ENCODE data around the gene WNT8B. TPM values are rescaled to one million over a fixed set of nuclear protein-coding genes. Genes with fewer than 3 reads are reported as not detected.

WNT8B gene
- polyA plus RNA-seq, 1 donor (not counting 4 experiments of a cell fraction or from before 2014, with no cell fraction given), result not detected

GRCh38 chr10:100433253-100434240 lies 29.3 kb upstream of the WNT8B start:
- FAIRE-seq, result peak; percentile 89
- no peak overlapping the region for H3K4me3 ChIP-seq (ENCODE audit: control insufficient read depth in 2 of 3, extremely low read depth in 1 of 3, insufficient read depth in 2 of 3, low read depth in 1 of 3, low read length in 3 of 3)
- H3K9me3 ChIP-seq (ENCODE audit: control insufficient read depth, low read depth, low read length), result no peaks in the 10 kb centered on the region
- dilution Hi-C loops (cut with MboI; ENCODE audit: extremely low pct_ligation_motif_present, low sequenced_read_pairs), result loop anchor here (25.0 kb wide), 1 partner anchor 96 kb away; the partner anchor contains the start of genes PKD2L1 and SCD
- H2AFZ ChIP-seq (ENCODE audit: control insufficient read depth, low read length), result peak overlapping the region; percentile 47
- H3K4me2 ChIP-seq (ENCODE audit: control insufficient read depth, extremely low read depth, insufficient read depth, low read depth, low read length), result peak overlapping the region; percentile 50
- no peak overlapping the region for H3K9ac ChIP-seq (ENCODE audit: control insufficient read depth, extremely low read depth, insufficient read depth, low read length)
- H3K9me1 ChIP-seq (ENCODE audit: control insufficient read depth, extremely low read depth, insufficient read depth, low read length), result no peaks in the 10 kb centered on the region
- DNase-seq (ENCODE audit: low read depth, low spot score), result peak; percentile 79
- no peaks in the 10 kb centered on the region for H4K20me1 ChIP-seq (ENCODE audit: control insufficient read depth, extremely low read depth, insufficient read depth, low read length)
- TF ChIP-seq CTCF (optimal IDR thresholded peaks at IDR 0.05 in 1 of 3, IDR thresholded peaks at IDR 0.05 in 1 of 3, conservative IDR thresholded peaks at IDR 0.05 in 1 of 3; ENCODE audit: extremely low read depth in 1 of 3, insufficient read depth in 2 of 3, low read length in 3 of 3), result peak; percentile 85 to 100 (median 100)
- no peak for TF ChIP-seq EZH2 (IDR thresholded peaks at IDR 0.05; ENCODE audit: low read length)
- no peaks in the 10 kb centered on the region for H3K79me2 ChIP-seq (ENCODE audit: control insufficient read depth, insufficient read depth, low read length)
- H3K36me3 ChIP-seq (ENCODE audit: control insufficient read depth in 2 of 2, extremely low read depth in 1 of 2, insufficient read depth in 2 of 2, low read length in 2 of 2), result no peaks in the 10 kb centered on the region
- H3K27me3 ChIP-seq (ENCODE audit: control insufficient read depth, extremely low read depth, insufficient read depth, low read length), result no peaks in the 10 kb centered on the region
- no peak overlapping the region for H3K27ac ChIP-seq (ENCODE audit: control insufficient read depth, insufficient read depth, low read length)
- H3K4me1 ChIP-seq (ENCODE audit: control insufficient read depth, extremely low read depth, insufficient read depth, low read length), result peaks cover 9% of the 10 kb centered on the region

DNA sequence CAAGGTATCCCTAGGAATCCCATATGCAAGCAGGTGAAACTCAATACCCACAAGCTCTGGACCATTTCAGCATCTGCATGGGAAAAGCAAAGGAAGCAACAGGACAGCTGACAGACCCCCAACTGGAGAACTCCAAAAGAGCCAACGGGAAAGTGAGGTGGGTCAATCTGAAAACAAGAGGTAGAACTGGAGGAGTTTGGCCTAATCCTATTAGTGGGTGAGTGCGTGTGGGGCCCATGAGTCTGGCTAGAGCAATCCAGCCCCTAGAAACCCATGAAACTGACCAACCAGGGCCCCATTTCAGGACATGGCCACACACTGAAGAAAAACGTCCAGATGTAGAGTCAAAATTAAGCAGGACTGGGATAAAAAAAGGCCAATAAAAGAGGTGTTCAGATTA lies 26.6 kb upstream of the WNT8B start:
- H3K9ac ChIP-seq (ENCODE audit: control insufficient read depth, extremely low read depth, insufficient read depth, low read length), result no peak overlapping the region
- no peaks in the 10 kb centered on the region for H4K20me1 ChIP-seq (ENCODE audit: control insufficient read depth, extremely low read depth, insufficient read depth, low read length)
- H3K27ac ChIP-seq (ENCODE audit: control insufficient read depth, insufficient read depth, low read length), result no peak overlapping the region
- no peaks in the 10 kb centered on the region for H3K36me3 ChIP-seq (ENCODE audit: control insufficient read depth in 2 of 2, extremely low read depth in 1 of 2, insufficient read depth in 2 of 2, low read length in 2 of 2)
- no peak overlapping the region for H3K4me2 ChIP-seq (ENCODE audit: control insufficient read depth, extremely low read depth, insufficient read depth, low read depth, low read length)
- H3K4me3 ChIP-seq (ENCODE audit: control insufficient read depth in 2 of 3, extremely low read depth in 1 of 3, insufficient read depth in 2 of 3, low read depth in 1 of 3, low read length in 3 of 3), result no peak overlapping the region
- peaks cover 9% of the 10 kb centered on the region for H3K4me1 ChIP-seq (ENCODE audit: control insufficient read depth, extremely low read depth, insufficient read depth, low read length)
- TF ChIP-seq CTCF (optimal IDR thresholded peaks at IDR 0.05 in 1 of 3, IDR thresholded peaks at IDR 0.05 in 1 of 3, conservative IDR thresholded peaks at IDR 0.05 in 1 of 3; ENCODE audit: extremely low read depth in 1 of 3, insufficient read depth in 2 of 3, low read length in 3 of 3), result no peak
- no peak for TF ChIP-seq EZH2 (IDR thresholded peaks at IDR 0.05; ENCODE audit: low read length)
- H3K27me3 ChIP-seq (ENCODE audit: control insufficient read depth, extremely low read depth, insufficient read depth, low read length), result no peaks in the 10 kb centered on the region
- H3K9me3 ChIP-seq (ENCODE audit: control insufficient read depth, low read depth, low read length), result no peaks in the 10 kb centered on the region
- FAIRE-seq, result no peak
- dilution Hi-C loops (cut with MboI; ENCODE audit: extremely low pct_ligation_motif_present, low sequenced_read_pairs), result loop anchor here (25.0 kb wide), 1 partner anchor 99 kb away; the partner anchor contains the start of genes PKD2L1 and SCD
- H3K9me1 ChIP-seq (ENCODE audit: control insufficient read depth, extremely low read depth, insufficient read depth, low read length), result no peaks in the 10 kb centered on the region
- H2AFZ ChIP-seq (ENCODE audit: control insufficient read depth, low read length), result no peak overlapping the region
- no peaks in the 10 kb centered on the region for H3K79me2 ChIP-seq (ENCODE audit: control insufficient read depth, insufficient read depth, low read length)
- no peak for DNase-seq (ENCODE audit: low read depth, low spot score)

Measured in keratinocyte (primary cell).